A549 treated with DMSO at 1 μM for 4 hours (cell line): Measurements from ENCODE around the gene FUT3. TPM values are rescaled to one million over a fixed set of nuclear protein-coding genes. Genes with fewer than 3 reads are reported as not detected.

Experiments used
- total RNA-seq: library from RNA; stranded (reverse); fragments of 200-300 nt; extraction: Qiagen RNA extraction; gene quantifications from 5 replicates; pipeline ENCODE4 v1.2.3, GENCODE V29; 2022; ENCODE audit warnings: low read depth

Gene FUT3
- 0.07 to 0.14 TPM in 2 of 5 replicates, not detected in the others for total RNA-seq

GRCh38 chr19:5851302-5851701 is at the start of gene FUT3:
Gene FUT3, minus strand, starts transcription at chr19:5851449.

GRCh38 chr19:5839065-5840017 is 11.9 kb downstream of the FUT3 start, which contains the start of gene FUT6:
Gene FUT6, minus strand, starts transcription at chr19:5839702. Its CDS starts 7,135 bp downstream, at chr19:5832567.

DNA sequence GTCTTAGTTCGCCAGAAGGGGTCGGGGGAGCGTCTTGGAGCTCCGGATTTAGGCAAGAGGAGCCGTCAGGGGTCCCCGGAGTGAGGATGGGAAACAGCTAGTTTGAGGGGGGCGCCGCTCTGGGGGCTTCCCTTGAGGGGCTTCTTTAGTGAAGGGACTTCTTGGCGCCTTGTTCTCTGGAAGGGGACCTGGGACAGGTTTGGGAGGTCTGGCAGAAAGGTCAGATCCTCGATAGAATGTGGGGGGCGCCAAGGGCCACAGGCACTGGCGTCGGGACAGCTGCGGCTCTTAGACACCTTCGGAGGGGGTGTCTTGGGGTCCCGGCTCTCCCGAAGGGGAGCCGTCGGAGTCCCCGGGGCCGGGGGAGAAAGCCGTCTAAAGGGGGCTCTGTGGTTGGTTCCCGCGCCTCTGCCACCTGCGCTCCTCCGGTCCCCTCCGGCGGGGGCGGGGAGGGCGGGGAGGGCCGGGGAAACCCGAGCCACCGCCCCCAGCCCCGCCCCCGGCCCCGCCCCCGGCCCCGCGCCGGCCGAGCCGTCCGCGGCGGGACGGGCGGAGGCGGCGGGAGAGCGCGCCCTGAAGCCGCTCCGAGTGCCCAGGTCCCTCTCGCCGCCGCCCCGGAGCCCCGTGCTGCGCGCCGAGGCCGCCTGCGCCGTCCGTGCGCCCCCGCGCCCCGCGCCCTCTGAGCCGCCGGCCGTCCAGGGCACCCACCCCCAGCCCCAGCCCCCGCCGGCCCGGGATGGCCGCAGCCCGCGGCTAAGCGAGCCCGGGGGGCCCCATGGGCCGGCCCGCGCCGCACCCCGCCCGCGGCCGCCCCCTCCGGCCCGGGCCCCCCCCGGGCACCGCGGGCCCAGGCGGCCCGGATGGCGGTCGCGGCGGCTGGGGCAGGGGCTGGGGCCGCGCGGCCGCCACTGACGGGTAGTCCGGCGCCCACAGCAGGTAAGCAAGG is 46.5 kb downstream of the FUT3 start, which contains the start of gene NRTN:
Gene NRTN (plus strand): TSS at position 552 of the 946 bp plus-strand sequence. CDS start 19,099 bp downstream, outside the sequence.

Other genes starting within 250 kb of the FUT3 start
- 33.4 to 43.4 TPM (median 39.0 TPM) in 5 replicates for gene SAFB2, start 228.7 kb downstream of the FUT3 start, total RNA-seq
- 52.6 to 64.8 TPM (median 61.8 TPM) in 5 replicates for gene SAFB, start 228.4 kb downstream of the FUT3 start, total RNA-seq
- gene MICOS13, start 170.9 kb downstream of the FUT3 start, total RNA-seq: 47.2 to 69.6 TPM (median 61.4 TPM) in 5 replicates
- 3.4 to 5.3 TPM (median 3.9 TPM) in 5 replicates for gene HSD11B1L, start 170.4 kb downstream of the FUT3 start, total RNA-seq
- gene RPL36, start 161.2 kb downstream of the FUT3 start, total RNA-seq: 726 to 796 TPM (median 738 TPM) in 5 replicates
- gene LONP1, start 131.3 kb downstream of the FUT3 start, total RNA-seq: 52.8 to 65.6 TPM (median 60.4 TPM) in 5 replicates
- not detected in 5 replicates for gene CATSPERD, start 130.8 kb downstream of the FUT3 start, total RNA-seq
- 2.1 to 3.2 TPM (median 2.6 TPM) in 5 replicates for gene PRR22, start 66.7 kb downstream of the FUT3 start, total RNA-seq
- 27.4 to 33.9 TPM (median 30.2 TPM) in 5 replicates for gene DUS3L, start 60.3 kb downstream of the FUT3 start, total RNA-seq
- gene NRTN, start 46.4 kb downstream of the FUT3 start, total RNA-seq: 0.46 to 0.94 TPM (median 0.64 TPM) in 5 replicates
- gene FUT6, start 11.7 kb downstream of the FUT3 start, total RNA-seq: not detected in 5 replicates
- gene FUT5, start 19.1 kb upstream of the FUT3 start, total RNA-seq: 0.11 TPM in 1 of 5 replicates, not detected in the others
- gene NDUFA11, start 52.3 kb upstream of the FUT3 start, total RNA-seq: 248 to 285 TPM (median 265 TPM) in 5 replicates
- gene VMAC, start 53.4 kb upstream of the FUT3 start, total RNA-seq: 0.36 to 0.94 TPM (median 0.60 TPM) in 5 replicates
- 0.64 to 1.3 TPM (median 1.0 TPM) in 5 replicates for gene CAPS, start 62.8 kb upstream of the FUT3 start, total RNA-seq
- gene RANBP3, start 126.7 kb upstream of the FUT3 start, total RNA-seq: 43.6 to 48.7 TPM (median 46.9 TPM) in 5 replicates